GM12873 (cell line): ENCODE results near the gene ACAP2.

Experiments used
- TF ChIP-seq, protein P1 (sequence below): IDR thresholded peaks from 2 replicates; pipeline ENCODE4 v1.5.1; 2012; ENCODE audit warnings: low read depth, mild to moderate bottlenecking, moderate library complexity, low read length, control low read depth; ENCODE audit not compliant: insufficient read depth; ENCODE audit errors: missing control alignments

The ACAP2 gene

DNA sequence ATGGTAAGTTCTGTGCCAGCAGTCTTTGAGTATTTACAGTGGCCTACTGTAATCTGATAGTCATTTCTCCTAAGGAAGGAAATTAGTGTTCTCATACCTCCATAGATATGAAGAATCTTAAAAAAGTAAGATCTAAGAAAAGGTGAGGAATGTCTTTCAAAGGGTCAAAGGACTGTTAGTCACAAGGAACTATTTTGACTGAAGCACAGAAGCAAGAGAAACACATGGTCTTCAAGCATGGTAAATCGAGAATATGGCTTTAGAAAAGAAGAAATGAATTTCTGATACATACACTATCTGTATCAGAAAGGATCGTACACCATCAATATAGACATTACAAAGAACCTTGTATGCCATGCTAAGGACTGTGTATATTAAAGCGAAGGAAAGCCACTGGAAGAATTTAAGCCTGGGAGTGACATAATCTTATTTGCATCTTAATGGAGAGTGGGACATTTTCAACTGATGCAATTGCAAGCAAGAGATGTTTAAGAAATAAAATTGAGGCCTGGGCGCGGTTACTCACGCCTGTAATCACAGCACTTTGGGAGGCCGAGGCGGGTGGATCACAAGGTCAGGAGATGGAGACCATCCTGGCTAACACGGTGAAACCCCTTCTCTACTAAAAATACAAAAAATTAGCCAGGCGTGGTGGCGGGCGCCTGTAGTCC is 5.5 kb upstream of the ACAP2 start:
- TF ChIP-seq, protein P1, sequence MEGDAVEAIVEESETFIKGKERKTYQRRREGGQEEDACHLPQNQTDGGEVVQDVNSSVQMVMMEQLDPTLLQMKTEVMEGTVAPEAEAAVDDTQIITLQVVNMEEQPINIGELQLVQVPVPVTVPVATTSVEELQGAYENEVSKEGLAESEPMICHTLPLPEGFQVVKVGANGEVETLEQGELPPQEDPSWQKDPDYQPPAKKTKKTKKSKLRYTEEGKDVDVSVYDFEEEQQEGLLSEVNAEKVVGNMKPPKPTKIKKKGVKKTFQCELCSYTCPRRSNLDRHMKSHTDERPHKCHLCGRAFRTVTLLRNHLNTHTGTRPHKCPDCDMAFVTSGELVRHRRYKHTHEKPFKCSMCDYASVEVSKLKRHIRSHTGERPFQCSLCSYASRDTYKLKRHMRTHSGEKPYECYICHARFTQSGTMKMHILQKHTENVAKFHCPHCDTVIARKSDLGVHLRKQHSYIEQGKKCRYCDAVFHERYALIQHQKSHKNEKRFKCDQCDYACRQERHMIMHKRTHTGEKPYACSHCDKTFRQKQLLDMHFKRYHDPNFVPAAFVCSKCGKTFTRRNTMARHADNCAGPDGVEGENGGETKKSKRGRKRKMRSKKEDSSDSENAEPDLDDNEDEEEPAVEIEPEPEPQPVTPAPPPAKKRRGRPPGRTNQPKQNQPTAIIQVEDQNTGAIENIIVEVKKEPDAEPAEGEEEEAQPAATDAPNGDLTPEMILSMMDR = no peak

DNA sequence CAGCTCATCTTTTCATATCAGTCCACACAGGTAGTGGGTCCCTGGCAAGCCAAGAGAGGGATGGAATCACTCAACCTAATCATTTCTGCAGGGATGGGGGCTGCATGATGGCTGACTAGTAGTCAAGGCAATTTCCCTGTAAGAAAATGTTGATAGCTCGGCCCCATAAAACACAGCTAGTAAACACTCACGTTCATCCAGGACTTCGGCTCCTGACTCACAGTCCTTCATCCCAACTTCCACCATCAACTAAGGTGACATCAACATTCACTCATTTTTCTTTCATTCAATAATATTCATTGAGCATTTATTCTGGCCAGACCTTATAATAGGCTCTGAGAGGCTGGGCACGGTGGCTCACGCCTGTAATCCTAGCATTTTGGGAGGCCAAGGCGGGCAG is 4.4 kb upstream of the ACAP2 start:
- TF ChIP-seq, protein P1 = no peak

DNA sequence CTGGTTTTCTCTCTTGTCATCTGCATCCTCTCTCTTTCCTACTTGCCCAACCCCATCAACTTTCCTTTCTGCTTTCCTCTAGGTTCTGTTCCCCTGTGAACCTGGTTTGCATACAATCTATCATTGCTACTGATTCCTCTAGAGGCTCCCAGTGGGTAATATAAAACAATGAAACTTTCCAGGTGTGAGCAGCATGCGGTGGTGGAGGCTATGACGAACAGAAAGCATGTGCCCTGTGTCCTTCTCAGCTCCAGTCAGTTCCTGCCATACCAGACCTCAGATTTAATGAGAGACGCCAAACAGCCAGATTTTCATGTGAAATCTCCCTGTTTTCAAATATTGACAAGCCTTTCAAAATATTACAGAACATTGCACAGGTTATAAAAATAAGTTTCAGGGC is 3.5 kb upstream of the ACAP2 start:
- TF ChIP-seq, protein P1 = no peak

DNA sequence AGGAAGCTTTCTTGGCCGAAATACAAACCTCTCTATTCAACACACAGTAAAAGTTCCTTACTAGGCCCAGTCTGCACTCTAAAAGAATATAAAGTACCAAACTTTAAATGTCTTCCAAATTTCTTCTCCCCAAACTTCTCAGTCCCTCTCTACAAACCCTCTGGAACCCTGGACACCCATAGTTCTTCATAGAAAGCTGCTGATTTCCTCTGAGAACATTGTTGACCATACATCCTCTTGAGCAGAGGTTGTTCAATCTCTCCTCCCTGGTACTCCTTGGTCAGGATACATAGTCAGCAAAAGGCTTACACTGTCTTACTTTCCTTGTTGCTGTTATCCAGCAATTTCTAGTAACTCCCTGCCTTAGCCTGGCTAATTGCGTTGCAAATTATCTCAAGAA is 3.1 kb upstream of the ACAP2 start:
- TF ChIP-seq, protein P1 = no peak

DNA sequence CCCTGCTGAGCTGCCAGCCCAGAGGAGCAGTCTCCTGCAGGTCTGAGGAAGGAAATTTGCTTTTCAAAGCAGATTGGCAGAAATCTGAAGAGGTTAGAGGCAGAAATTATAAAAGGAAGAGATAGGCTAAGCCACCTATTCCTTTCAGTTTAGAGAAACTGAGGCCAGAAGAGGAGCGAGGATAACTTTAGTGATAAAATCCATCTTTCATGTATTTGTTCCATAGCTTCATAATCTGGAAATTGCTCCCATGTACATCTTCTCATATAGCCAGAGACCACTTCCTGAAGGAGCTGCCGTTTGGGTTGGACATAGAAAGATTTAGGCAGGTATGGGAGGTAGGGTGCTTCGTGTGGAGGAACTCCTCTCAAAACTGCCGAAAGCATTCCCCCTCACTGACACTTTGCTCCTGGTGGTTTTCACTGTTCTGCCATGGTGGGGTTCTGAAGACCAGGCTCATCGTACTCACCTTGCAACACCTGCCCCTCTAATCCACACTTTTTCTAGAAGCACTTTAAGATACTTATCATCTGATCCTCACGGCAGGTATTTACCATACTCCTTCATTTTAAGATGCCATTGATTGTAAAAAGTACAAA is 670 bp upstream of the ACAP2 start:
- TF ChIP-seq, protein P1 = no peak

DNA sequence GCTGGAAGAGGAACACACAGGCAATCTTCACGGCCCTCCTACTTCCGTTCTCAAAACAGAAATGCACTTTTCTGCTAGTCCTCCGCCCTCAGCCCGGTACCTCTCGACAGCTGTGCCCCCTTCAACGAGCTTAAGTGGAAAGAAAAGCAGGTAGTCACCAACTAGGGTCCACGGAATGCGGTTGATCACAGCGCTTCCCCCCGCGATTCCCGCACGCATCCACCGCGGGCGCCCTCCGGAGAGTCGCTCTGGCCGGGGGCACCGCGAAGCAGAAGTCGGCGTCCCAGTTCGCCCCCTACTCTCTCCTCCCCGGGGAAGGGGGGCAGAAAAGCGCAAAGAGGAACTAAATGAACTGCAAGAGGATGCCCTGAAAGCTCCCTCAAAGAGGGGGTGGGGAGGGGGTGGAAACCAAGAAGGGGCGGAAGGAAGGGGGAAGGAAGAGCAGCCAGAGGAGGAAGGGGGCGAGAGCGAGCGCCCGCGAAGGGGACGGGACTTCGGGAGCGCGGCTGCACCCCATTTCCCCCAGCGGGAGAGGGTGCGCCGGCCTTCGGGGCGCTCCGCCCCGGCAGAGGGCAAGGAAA is 738 bp downstream of the ACAP2 start:
- TF ChIP-seq, protein P1 = no peak

DNA sequence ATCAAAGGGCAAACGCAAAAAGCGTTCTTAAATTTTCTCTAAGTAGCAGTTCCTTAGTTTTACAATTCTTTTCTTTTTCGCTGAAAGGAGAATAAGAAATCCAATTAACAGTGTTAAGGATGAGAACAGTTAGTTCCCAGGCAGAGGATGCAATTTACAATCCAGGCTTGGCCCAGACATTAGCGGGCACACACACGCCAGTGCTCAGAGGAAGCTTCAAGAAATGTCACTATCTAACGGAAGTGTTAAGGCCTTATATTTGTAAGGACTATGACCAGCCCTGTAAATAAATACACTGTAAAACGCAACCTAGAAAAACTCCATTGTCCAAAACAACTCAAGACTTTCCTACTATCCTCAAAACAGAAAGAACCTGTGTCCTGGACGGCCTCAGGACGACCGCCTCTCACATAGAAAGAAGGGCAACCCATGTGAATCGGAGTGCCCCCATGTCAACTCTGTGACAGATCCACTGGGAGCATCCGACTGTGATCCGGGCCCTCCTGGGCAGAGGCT is 1.3 kb downstream of the ACAP2 start:
- TF ChIP-seq, protein P1 = no peak
